ENCODE results near the gene PDIA5. TPM values are rescaled to one million over a fixed set of nuclear protein-coding genes. Genes with fewer than 3 reads are reported as not detected.

Gene PDIA5
- total and polyA plus RNA-seq, 8 donors, result 19.8 to 29.3 (median 25.7) TPM

GRCh38 chr3:123054931-123055330, 11.9 kb upstream of the PDIA5 start:
- Histone ChIP-seq H3K4me1 (peaks cover 0 to 9% (median 4%) of the 10 kb centered on the region in 3 donors), H3K27me3 (no peaks in the 10 kb centered on the region), H3K36me3 (no peaks in the 10 kb centered on the region), H3K4me3 (no peak overlapping the region), H3K9me3 (no peaks in the 10 kb centered on the region), H3K27ac (no peak overlapping the region)
- intact Hi-C loops (cut with DNase I), result no loop called here
- DNase-seq (no peak), ATAC-seq (no peak), FAIRE-seq (no peak)
- 87 to 95% methylated on average over 4 of the region's 4 CpGs for WGBS, 2 donors
- no peak for TF ChIP-seq CTCF (IDR thresholded peaks at IDR 0.05)

GRCh38 chr3:123055352-123055751, 11.5 kb upstream of the PDIA5 start:
- no peak overlapping the region for H3K4me3 ChIP-seq
- H3K27ac ChIP-seq, result no peak overlapping the region
- H3K9me3 ChIP-seq, result no peaks in the 10 kb centered on the region
- intact Hi-C loops (cut with DNase I), result no loop called here
- H3K4me1 ChIP-seq, result peaks cover 0 to 9% (median 4%) of the 10 kb centered on the region in 3 donors
- FAIRE-seq (no peak), DNase-seq (no peak), ATAC-seq (no peak)
- no peaks in the 10 kb centered on the region for H3K27me3 ChIP-seq
- WGBS, 2 donors, result 84 to 93% methylated on average over 5 of the region's 5 CpGs
- TF ChIP-seq CTCF (IDR thresholded peaks at IDR 0.05), result no peak
- H3K36me3 ChIP-seq, result no peaks in the 10 kb centered on the region

GRCh38 chr3:123058505-123058904, 8.3 kb upstream of the PDIA5 start:
- no peak for DNase-seq

GRCh38 chr3:123060054-123060453, 6.8 kb upstream of the PDIA5 start:
- Histone ChIP-seq H3K27me3 (no peaks in the 10 kb centered on the region), H3K27ac (no peak overlapping the region), H3K9me3 (no peaks in the 10 kb centered on the region), H3K4me3 (no peak overlapping the region), H3K4me1 (no peaks in the 10 kb centered on the region), H3K36me3 (no peaks in the 10 kb centered on the region)
- ATAC-seq (no peak), DNase-seq (no peak), FAIRE-seq (no peak)
- no peak for TF ChIP-seq CTCF (IDR thresholded peaks at IDR 0.05)
- intact Hi-C loops (cut with DNase I), result no loop called here

More at GRCh38 chr3:123058505-123058904, 8.3 kb upstream of the PDIA5 start:
- no peak for TF ChIP-seq CTCF (IDR thresholded peaks at IDR 0.05)
- intact Hi-C loops (cut with DNase I), result no loop called here
- FAIRE-seq (no peak), ATAC-seq (no peak)
- WGBS, 2 donors, result 80 to 82% methylated on average over 5 of the region's 5 CpGs
- Histone ChIP-seq H3K4me3 (no peak overlapping the region), H3K4me1 (peaks cover 0 to 2% (median 0%) of the 10 kb centered on the region in 3 donors), H3K27ac (no peak overlapping the region), H3K27me3 (no peaks in the 10 kb centered on the region), H3K36me3 (no peaks in the 10 kb centered on the region), H3K9me3 (no peaks in the 10 kb centered on the region)

GRCh38 chr3:123061856-123062255, 5.0 kb upstream of the PDIA5 start:
- H3K27me3 ChIP-seq, result no peaks in the 10 kb centered on the region
- H3K4me1 ChIP-seq, result no peaks in the 10 kb centered on the region
- H3K36me3 ChIP-seq, result no peaks in the 10 kb centered on the region
- intact Hi-C loops (cut with DNase I), result no loop called here
- H3K27ac ChIP-seq, result no peak overlapping the region
- no peak for DNase-seq
- no peak overlapping the region for H3K4me3 ChIP-seq
- no peak for TF ChIP-seq CTCF (IDR thresholded peaks at IDR 0.05)
- ATAC-seq, result no peak
- no peak for FAIRE-seq
- WGBS, 2 donors, result 69 to 77% methylated on average over 7 of the region's 7 CpGs
- H3K9me3 ChIP-seq, result no peaks in the 10 kb centered on the region
